ENCODE measurements around the gene RHOG.

RHOG gene

GRCh38 chr11:3807909-3808860 lies 32.6 kb downstream of the RHOG start, which contains the start of gene PGAP2:
Gene PGAP2, plus strand, starts transcription at chr11:3808560. Its CDS starts 2,700 bp downstream, at chr11:3811260.
- Histone ChIP-seq H3K9me3 (ENCODE audit: control insufficient read depth in 2 of 2, low read length in 2 of 2) (no peaks in the 10 kb centered on the region), H3K27ac (ENCODE audit: low read length) (no peak within 1 kb of the TSS), H3K36me3 (ENCODE audit: control insufficient read depth in 2 of 2, insufficient read depth in 2 of 2, low read length in 2 of 2) (no peaks in the 10 kb centered on the region), H3K27me3 (ENCODE audit: control insufficient read depth in 1 of 2, insufficient read depth in 2 of 2, low read length in 2 of 2) (no peaks in the 10 kb centered on the region), H3K4me3 (ENCODE audit: low read length in 2 of 2) (peak within 1 kb of the TSS; percentile 85 to 94), H3K9ac (ENCODE audit: low read length in 2 of 2) (peak within 1 kb of the TSS; percentile 80 to 86), H3K4me1 (ENCODE audit: control insufficient read depth, insufficient read depth, low read length) (peaks cover 15% of the 10 kb centered on the region)

- Histone ChIP-seq H3K9ac (ENCODE audit: low read length in 2 of 2) (no peak overlapping the region), H3K4me1 (ENCODE audit: control insufficient read depth, insufficient read depth, low read length) (peaks cover 13% of the 10 kb centered on the region), H3K4me3 (ENCODE audit: low read length in 2 of 2) (no peak overlapping the region), H3K9me3 (ENCODE audit: control insufficient read depth in 2 of 2, low read length in 2 of 2) (no peaks in the 10 kb centered on the region), H3K27me3 (ENCODE audit: control insufficient read depth in 1 of 2, insufficient read depth in 2 of 2, low read length in 2 of 2) (no peaks in the 10 kb centered on the region), H3K36me3 (ENCODE audit: control insufficient read depth in 2 of 2, insufficient read depth in 2 of 2, low read length in 2 of 2) (no peaks in the 10 kb centered on the region), H3K27ac (ENCODE audit: low read length) (no peak overlapping the region)
Measured at GRCh38 chr11:3803726-3804495, 36.8 kb downstream of the RHOG start.

- Histone ChIP-seq H3K9me3 (ENCODE audit: control insufficient read depth in 2 of 2, low read length in 2 of 2) (no peaks in the 10 kb centered on the region), H3K4me1 (ENCODE audit: control insufficient read depth, insufficient read depth, low read length) (peaks cover 4% of the 10 kb centered on the region), H3K36me3 (ENCODE audit: control insufficient read depth in 2 of 2, insufficient read depth in 2 of 2, low read length in 2 of 2) (no peaks in the 10 kb centered on the region), H3K9ac (ENCODE audit: low read length in 2 of 2) (no peak overlapping the region), H3K27ac (ENCODE audit: low read length) (no peak overlapping the region), H3K27me3 (ENCODE audit: control insufficient read depth in 1 of 2, insufficient read depth in 2 of 2, low read length in 2 of 2) (no peaks in the 10 kb centered on the region), H3K4me3 (ENCODE audit: low read length in 2 of 2) (no peak overlapping the region)
Measured at GRCh38 chr11:3802011-3802790, 38.6 kb downstream of the RHOG start.

GRCh38 chr11:3799873-3800272 lies 40.9 kb downstream of the RHOG start:
- Histone ChIP-seq H3K27me3 (ENCODE audit: control insufficient read depth in 1 of 2, insufficient read depth in 2 of 2, low read length in 2 of 2) (no peaks in the 10 kb centered on the region), H3K9ac (ENCODE audit: low read length in 2 of 2) (no peak overlapping the region), H3K4me3 (ENCODE audit: low read length in 2 of 2) (no peak overlapping the region), H3K4me1 (ENCODE audit: control insufficient read depth, insufficient read depth, low read length) (peaks cover 8% of the 10 kb centered on the region), H3K36me3 (ENCODE audit: control insufficient read depth in 2 of 2, insufficient read depth in 2 of 2, low read length in 2 of 2) (no peaks in the 10 kb centered on the region), H3K9me3 (ENCODE audit: control insufficient read depth in 2 of 2, low read length in 2 of 2) (no peaks in the 10 kb centered on the region), H3K27ac (ENCODE audit: low read length) (no peak overlapping the region)

GRCh38 chr11:3799143-3799542 lies 41.6 kb downstream of the RHOG start:
- Histone ChIP-seq H3K27ac (ENCODE audit: low read length) (no peak overlapping the region), H3K9me3 (ENCODE audit: control insufficient read depth in 2 of 2, low read length in 2 of 2) (no peaks in the 10 kb centered on the region)

GRCh38 chr11:3797329-3798090 lies 43.2 kb downstream of the RHOG start, which contains the start of gene NUP98:
Gene NUP98, minus strand, starts transcription at chr11:3797554. Its CDS starts 15,437 bp downstream, at chr11:3782117.
- Histone ChIP-seq H3K36me3 (ENCODE audit: control insufficient read depth in 2 of 2, insufficient read depth in 2 of 2, low read length in 2 of 2) (peaks cover 6 to 8% of the 10 kb centered on the region in 2 donors), H3K4me3 (ENCODE audit: low read length in 2 of 2) (peak within 1 kb of the TSS; percentile 92 to 96), H3K27ac (ENCODE audit: low read length) (peak within 1 kb of the TSS; percentile 94), H3K4me1 (ENCODE audit: control insufficient read depth, insufficient read depth, low read length) (peaks cover 13% of the 10 kb centered on the region), H3K9me3 (ENCODE audit: control insufficient read depth in 2 of 2, low read length in 2 of 2) (no peaks in the 10 kb centered on the region), H3K9ac (ENCODE audit: low read length in 2 of 2) (peak within 1 kb of the TSS; percentile 93 to 96), H3K27me3 (ENCODE audit: control insufficient read depth in 1 of 2, insufficient read depth in 2 of 2, low read length in 2 of 2) (no peaks in the 10 kb centered on the region)

More at GRCh38 chr11:3799143-3799542, 41.6 kb downstream of the RHOG start:
- Histone ChIP-seq H3K27me3 (ENCODE audit: control insufficient read depth in 1 of 2, insufficient read depth in 2 of 2, low read length in 2 of 2) (no peaks in the 10 kb centered on the region), H3K36me3 (ENCODE audit: control insufficient read depth in 2 of 2, insufficient read depth in 2 of 2, low read length in 2 of 2) (no peaks in the 10 kb centered on the region), H3K4me1 (ENCODE audit: control insufficient read depth, insufficient read depth, low read length) (peaks cover 13% of the 10 kb centered on the region), H3K9ac (ENCODE audit: low read length in 2 of 2) (no peak overlapping the region), H3K4me3 (ENCODE audit: low read length in 2 of 2) (no peak overlapping the region)

GRCh38 chr11:3796801-3797328 lies 43.9 kb downstream of the RHOG start:
- peak overlapping the region; percentile 92 to 96 for H3K4me3 ChIP-seq (ENCODE audit: low read length in 2 of 2)
- peak overlapping the region; percentile 94 for H3K27ac ChIP-seq (ENCODE audit: low read length)
- no peaks in the 10 kb centered on the region for H3K27me3 ChIP-seq (ENCODE audit: control insufficient read depth in 1 of 2, insufficient read depth in 2 of 2, low read length in 2 of 2)
- no peaks in the 10 kb centered on the region for H3K9me3 ChIP-seq (ENCODE audit: control insufficient read depth in 2 of 2, low read length in 2 of 2)
- peaks cover 13% of the 10 kb centered on the region for H3K4me1 ChIP-seq (ENCODE audit: control insufficient read depth, insufficient read depth, low read length)
- H3K36me3 ChIP-seq (ENCODE audit: control insufficient read depth in 2 of 2, insufficient read depth in 2 of 2, low read length in 2 of 2) = peaks cover 6 to 8% of the 10 kb centered on the region in 2 donors
- H3K9ac ChIP-seq (ENCODE audit: low read length in 2 of 2) = peak overlapping the region; percentile 93 to 96

GRCh38 chr11:3796346-3796745 lies 44.4 kb downstream of the RHOG start:
- H3K36me3 ChIP-seq (ENCODE audit: control insufficient read depth in 2 of 2, insufficient read depth in 2 of 2, low read length in 2 of 2) = peaks cover 6 to 8% of the 10 kb centered on the region in 2 donors
- peak overlapping the region; percentile 92 to 96 for H3K4me3 ChIP-seq (ENCODE audit: low read length in 2 of 2)
- peaks cover 13% of the 10 kb centered on the region for H3K4me1 ChIP-seq (ENCODE audit: control insufficient read depth, insufficient read depth, low read length)
- peak overlapping the region; percentile 93 to 96 for H3K9ac ChIP-seq (ENCODE audit: low read length in 2 of 2)
- no peaks in the 10 kb centered on the region for H3K9me3 ChIP-seq (ENCODE audit: control insufficient read depth in 2 of 2, low read length in 2 of 2)
- peak overlapping the region; percentile 94 for H3K27ac ChIP-seq (ENCODE audit: low read length)
- H3K27me3 ChIP-seq (ENCODE audit: control insufficient read depth in 1 of 2, insufficient read depth in 2 of 2, low read length in 2 of 2) = no peaks in the 10 kb centered on the region

- H3K4me3 ChIP-seq (ENCODE audit: low read length in 2 of 2) = peak overlapping the region; percentile 92 to 96
- no peaks in the 10 kb centered on the region for H3K9me3 ChIP-seq (ENCODE audit: control insufficient read depth in 2 of 2, low read length in 2 of 2)
- H3K4me1 ChIP-seq (ENCODE audit: control insufficient read depth, insufficient read depth, low read length) = peaks cover 13% of the 10 kb centered on the region
- peaks cover 6 to 8% of the 10 kb centered on the region in 2 donors for H3K36me3 ChIP-seq (ENCODE audit: control insufficient read depth in 2 of 2, insufficient read depth in 2 of 2, low read length in 2 of 2)
- peak overlapping the region in 1 of 2 donors; percentile 93 for H3K9ac ChIP-seq (ENCODE audit: low read length in 2 of 2)
- no peak overlapping the region for H3K27ac ChIP-seq (ENCODE audit: low read length)
- H3K27me3 ChIP-seq (ENCODE audit: control insufficient read depth in 1 of 2, insufficient read depth in 2 of 2, low read length in 2 of 2) = no peaks in the 10 kb centered on the region
Measured at GRCh38 chr11:3796002-3796311, 44.8 kb downstream of the RHOG start.
